Measurements from ENCODE around the gene MEPCE. TPM values are rescaled to one million over a fixed set of nuclear protein-coding genes. Genes with fewer than 3 reads are reported as not detected.

Gene MEPCE
- total RNA-seq, 1 donor from 2014 or later = 28.2 TPM

DNA sequence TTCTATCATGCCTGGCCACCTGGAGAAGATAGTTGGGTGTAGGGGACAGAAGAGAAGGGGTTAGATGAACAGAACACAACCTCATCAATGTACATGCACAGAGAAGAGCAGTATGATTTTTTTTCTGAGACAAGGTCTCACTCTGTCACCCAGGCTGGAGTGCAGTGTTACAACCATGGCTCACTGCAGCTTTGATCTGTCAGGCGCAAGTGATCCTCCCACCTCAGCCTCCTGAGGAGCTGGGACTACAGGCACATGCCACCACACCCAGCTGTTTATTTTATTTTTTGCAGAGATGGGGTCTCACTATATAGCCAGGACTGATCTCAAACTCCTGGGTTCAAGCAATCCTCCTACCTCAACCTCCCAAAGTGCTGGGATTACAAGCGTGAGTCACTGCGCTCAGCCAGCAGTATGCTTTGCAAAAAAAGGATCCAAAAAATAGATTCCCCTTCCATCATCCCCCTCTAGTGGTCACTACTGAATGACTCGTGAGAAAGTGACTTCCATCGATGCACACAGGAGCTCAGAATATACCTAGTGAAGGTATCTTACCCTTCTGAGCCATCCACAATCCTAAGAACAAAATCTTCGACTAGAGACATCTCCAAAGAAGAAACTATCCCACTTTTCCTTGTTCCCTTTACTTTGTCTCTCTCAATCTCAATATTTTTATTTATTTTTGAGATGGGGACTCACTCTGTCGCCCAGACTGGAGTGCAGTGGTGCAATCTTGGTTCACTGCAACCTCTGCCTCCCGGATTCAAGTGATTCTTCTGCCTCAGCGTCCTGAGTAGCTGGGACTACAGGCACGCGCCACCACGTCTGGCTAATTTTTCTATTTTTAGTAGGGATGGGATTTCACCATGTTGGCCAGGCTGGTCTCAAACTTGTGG lies 22.1 kb upstream of the MEPCE start:
- DNase-seq (ENCODE audit: low read depth) = peak; percentile 78

DNA sequence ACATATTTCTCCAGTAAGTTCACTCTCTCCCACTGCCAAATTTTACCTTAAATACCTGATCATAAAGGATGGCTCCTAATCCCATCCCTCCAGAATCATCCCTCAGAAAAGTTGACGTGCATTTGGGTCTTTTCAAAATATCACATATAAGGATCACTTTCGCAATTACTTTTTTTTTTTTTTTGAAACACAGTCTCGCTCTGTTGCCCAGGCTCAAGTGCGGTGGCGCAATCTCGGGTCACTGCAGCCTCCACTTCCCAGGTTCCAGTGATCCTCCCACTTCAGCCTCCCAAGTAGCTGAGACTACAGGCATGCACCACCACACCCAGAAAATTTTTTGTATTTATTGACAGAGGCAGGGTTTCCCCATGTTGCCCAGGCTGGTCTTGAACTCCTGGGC lies 18.5 kb upstream of the MEPCE start:
- no peak for DNase-seq (ENCODE audit: low read depth)

DNA sequence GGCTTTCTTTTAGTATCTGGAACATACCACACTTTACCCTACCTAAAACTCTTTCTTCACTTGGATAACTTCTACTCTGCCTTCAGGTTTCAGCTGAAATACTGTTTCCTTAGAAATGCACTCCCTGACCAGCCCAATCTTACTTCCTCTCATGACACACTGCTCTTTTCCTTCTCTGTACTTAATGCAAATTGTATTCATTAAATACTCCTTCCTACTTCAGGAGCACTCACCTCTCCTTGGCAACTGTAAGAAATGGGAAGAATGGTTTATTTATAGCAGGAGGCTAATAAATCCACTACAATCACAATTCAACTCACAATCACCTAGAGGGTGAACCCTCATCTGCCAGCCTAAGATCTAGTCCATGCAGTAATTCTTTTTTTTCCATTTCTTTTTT lies 16.3 kb upstream of the MEPCE start:
- no peak for DNase-seq (ENCODE audit: low read depth)

DNA sequence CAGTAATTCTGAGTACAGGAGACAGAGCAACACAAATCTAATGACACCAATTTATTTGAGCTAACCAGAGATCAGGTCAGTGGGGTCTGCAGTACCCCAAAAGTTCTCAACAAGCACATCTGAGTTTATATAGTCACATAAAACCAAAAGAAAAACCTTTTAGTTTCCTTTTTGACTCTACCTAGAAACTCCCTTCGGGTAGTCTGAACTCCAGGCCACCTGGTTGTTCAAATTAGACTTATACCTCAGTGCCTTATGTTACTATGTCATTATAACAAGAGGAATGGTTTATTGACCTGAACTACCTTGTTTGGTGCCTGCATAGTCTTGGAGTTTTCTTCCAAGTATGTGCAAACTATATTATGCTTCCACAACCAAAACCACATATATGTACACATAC lies 15.7 kb upstream of the MEPCE start:
- no peak for DNase-seq (ENCODE audit: low read depth)

DNA sequence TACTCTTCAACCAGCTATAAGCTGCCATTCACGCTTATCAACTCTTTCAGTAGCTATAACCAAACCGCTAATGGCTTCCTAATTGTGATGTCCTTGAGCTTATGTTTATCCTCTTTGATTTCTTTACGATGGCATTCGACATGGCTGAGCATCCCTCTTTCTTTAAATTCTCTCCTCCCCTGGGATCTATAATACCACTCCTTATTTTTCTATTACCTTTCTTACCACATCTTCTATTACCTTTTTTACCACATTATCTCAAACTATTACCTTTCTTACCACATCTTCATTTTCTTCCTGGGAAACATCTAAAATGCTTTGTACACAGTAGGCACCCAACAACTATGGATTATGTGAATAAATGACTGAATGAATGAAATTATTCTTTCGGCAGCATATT lies 14.2 kb upstream of the MEPCE start:
- DNase-seq (ENCODE audit: low read depth) = no peak

DNA sequence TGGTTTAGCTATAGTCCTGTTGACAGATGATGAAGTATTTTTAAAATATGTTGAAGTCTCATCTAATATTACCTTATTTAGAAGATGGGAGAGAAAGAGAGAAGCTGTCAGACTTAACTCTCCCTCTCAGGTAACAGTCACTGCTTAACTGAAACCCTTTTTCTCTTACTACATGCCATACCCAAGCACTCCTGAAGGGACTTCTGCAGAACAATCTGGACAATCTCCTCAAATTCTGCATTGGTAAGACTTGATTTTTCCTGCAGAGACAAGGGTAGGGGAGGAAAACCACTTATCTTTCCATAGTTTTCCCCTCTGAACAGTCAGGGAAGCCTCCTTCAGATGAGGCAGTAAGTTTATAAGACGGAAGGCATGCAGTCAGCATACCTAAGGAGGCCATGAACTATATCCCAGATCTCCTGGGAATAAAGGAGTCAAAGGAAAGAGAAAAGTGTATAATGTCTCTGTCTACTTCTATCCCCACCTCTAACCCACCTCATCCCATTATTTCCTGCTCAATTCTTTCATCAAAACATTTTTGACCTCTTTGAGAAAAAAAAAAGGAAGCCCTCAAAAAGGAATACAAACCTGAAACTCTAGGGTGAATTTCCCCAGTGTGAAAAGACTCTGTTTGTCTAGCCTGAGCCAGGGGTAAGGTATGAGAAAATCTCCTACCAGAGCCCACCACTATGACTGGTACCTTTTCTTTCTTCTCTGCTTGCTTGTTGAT lies 10.5 kb upstream of the MEPCE start:
- no peak for DNase-seq (ENCODE audit: low read depth)

DNA sequence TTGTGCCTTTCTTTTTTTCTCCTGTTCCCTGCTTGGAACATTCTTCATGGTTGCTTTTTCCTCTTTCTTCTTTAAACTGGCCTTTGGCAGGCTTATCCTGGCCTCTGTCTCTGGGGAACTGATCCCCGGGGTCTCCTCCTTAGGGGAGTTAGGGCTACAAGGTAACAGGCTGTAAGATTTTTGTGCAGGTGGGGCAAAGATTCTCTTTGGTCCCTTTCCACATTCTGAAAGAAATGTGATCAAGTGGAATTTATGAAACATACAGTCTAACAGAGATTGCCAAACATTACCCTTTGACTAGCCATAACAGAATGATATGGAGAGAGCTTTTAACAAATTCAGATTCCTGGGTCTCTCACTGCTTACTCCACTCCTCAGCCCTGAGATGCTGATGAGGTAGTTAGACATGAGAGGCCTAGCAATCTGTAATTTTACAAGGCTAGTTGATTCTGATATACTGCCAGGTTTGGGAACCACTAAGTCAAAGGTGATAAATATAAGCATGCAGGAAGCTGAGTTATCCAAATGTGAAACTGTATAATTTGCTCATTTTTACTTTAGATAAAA lies 9.9 kb upstream of the MEPCE start:
- no peak for DNase-seq (ENCODE audit: low read depth)

DNA sequence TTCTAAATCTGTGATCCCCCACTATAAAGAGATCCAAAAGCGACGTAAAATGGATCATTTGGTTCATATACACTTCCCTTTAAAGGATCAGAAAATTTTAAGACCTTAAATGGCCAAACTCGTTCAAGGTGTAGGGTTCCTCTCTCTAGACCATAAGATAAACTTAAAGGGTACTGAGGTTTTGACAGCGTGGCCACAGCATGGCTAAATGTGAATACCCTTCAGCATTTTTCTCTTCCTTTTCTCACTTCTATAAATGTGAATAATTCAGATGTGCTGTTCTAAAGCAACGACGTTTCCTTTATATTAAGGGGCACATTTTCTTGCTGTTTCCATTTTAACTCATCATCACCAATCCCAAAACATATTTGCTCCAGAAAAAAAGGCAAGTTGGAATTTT lies 6.3 kb upstream of the MEPCE start:
- DNase-seq (ENCODE audit: low read depth) = no peak

DNA sequence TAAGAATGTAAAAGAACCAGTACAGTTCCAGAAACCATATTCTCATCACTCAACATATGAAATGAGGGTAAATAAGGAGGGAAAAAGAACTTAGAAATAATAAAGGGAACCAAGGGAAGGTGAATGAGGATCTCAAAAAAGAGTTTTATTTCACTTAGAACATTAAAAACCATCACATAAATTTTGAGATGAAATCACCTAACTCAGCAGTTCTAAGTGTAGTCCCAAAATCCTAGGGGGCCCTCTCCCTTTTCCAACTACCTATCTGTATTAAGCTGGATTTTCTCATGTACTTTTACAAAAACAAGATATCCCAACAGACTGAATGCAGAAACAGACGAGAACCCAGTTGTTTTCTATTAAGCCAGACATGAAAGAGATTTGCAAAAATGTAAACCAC lies 4.3 kb upstream of the MEPCE start:
- no peak for DNase-seq (ENCODE audit: low read depth)

DNA sequence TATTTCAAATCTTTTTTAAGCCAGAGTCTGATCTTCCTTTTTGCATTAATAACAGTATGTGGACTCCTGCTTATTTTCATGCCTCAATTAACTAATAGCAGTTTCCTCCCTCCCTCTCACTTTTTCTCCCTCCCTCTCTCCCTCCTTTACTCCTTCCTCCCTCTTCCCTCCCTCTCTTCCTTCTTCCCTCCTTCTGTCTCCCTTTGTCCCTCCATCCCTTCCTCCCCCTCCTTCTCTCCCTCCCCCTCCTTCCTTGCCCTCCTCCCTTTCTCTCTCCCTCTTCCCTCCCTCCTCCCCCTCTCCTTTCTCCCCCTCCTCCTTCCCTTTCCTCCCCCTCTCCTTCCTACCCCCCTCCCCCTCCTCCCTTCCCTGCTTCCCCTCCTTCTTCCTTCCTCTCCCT lies 3.1 kb upstream of the MEPCE start:
- DNase-seq (ENCODE audit: low read depth) = no peak

DNA sequence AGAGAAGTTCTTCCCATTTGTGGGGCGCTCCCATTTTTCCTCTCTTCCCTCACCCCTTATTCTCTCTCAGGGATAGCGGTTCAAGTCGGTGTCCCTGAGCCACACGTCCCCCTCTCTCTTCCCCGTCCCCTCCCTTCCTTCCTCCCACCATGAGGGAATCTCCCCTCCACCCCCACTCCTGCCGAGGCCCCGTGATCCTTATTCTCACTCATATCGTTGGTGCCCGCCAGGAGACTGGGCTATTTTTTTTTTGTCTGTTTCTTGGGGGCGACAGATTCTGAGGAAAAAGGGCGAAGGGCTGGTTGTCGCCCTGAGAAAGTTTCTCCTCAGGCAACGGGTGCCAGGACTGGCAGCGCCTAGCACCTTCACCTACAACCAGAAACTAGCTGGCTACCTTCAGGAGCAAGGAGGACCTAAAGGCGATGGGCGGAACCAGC lies 1.9 kb upstream of the MEPCE start:
- DNase-seq (ENCODE audit: low read depth) = no peak

DNA sequence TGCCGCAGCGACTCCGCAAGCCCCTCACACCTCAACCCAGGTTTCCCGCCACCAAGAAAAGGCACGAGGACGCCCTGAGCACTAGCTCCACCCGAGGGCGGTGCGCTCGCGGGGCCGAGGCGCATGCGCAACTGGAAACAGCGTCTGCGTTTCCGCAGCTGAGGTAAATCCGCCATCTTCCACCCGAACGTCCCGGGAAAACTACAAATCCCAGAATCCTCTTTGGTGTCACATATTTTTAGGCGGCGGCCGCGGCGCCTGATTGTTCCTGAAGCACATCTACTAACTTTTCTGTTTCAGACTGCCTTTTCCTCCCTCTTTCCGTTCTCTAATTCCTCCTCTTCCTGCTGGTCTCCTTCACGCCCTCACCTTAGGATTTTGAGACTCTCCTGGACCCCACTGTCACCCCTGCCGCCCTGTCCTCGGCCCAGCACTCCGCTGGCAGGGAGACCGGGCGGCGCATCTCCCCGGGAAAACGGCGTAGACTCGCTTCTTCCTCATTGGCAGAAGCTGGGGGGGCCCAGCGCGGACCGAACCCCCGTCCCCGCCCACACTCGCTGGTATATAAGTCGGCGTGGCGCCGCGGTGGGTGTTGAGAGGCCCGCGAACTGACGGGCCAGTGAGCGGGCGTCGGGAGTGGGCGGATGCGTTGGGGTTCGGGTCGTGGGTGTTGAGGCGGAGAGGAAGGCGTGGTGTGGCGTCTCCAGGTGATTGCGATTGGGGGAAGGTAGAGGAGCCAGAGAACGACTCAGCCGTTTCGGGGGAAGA lies 1.2 kb upstream of the MEPCE start, which contains the start of gene ZCWPW1:
ZCWPW1 (minus strand) TSS at position 505 of the 768 bp plus-strand sequence. CDS start 8,054 bp downstream, outside the sequence.
- peak; percentile 95 for DNase-seq (ENCODE audit: low read depth)

DNA sequence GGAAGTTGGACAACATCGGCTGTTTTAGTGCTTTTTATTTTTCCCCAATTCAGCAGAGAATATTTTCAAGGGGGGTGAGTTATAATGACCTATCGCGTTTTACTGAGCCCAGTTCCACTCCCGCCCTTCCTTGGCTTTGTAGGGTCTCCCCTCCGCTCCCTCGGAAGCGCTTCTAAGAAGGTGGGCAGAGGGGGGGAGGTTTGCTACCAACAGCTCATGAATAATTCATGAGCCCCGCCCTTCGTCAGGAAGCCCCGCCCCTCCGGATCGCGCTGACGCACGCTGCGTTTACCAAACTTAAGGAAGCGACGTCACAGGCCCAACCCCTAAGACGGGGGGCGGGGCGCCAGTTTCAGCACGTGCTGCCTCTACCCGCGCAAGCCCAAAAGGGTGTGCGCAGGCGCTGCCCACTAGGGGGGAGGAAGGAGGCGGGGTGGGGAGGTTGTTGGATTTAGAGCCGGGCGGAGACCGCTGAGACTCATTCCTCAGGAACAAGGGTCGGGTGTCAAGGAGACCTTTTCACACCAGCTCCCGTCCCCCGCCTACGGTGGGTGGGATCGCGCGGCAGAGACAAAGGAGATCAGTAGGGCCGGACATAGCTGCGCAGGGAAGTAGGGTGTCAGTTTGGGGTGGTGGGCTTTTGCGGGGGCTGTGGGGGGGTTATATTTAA lies 529 bp upstream of the MEPCE start:
- DNase-seq (ENCODE audit: low read depth) = peak; percentile 97

DNA sequence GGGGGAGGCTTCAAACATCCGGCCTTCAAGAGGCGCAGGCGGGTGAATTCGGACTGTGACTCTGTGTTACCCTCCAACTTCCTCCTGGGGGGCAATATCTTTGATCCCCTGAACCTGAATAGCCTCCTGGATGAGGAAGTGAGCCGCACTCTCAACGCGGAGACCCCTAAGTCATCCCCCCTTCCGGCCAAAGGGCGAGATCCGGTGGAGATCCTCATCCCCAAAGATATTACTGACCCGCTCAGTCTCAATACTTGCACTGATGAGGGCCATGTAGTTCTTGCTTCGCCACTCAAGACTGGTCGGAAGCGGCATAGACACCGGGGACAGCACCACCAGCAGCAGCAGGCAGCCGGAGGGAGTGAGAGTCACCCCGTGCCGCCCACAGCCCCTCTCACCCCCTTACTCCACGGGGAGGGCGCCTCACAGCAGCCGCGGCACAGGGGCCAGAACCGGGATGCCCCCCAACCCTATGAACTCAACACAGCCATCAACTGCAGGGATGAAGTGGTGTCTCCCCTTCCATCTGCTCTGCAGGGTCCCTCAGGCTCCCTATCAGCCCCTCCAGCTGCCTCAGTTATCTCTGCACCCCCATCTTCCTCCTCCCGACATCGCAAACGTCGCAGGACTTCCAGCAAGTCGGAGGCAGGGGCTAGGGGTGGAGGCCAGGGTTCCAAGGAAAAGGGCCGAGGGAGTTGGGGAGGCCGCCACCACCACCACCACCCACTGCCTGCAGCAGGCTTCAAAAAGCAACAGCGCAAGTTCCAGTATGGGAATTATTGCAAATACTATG lies 1.1 kb downstream of the MEPCE start:
- DNase-seq (ENCODE audit: low read depth) = no peak

DNA sequence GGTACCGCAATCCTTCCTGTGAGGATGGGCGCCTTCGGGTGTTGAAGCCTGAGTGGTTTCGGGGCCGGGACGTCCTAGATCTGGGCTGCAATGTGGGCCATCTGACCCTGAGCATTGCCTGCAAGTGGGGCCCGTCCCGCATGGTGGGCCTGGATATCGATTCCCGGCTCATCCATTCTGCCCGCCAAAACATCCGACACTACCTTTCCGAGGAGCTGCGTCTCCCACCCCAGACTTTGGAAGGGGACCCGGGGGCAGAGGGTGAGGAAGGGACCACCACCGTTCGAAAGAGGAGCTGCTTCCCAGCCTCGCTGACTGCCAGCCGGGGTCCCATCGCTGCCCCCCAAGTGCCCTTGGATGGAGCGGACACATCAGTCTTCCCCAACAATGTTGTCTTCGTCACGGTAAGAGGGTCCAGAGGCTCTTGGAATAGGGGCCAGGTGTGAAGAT lies 1.7 kb downstream of the MEPCE start:
- DNase-seq (ENCODE audit: low read depth) = no peak

DNA sequence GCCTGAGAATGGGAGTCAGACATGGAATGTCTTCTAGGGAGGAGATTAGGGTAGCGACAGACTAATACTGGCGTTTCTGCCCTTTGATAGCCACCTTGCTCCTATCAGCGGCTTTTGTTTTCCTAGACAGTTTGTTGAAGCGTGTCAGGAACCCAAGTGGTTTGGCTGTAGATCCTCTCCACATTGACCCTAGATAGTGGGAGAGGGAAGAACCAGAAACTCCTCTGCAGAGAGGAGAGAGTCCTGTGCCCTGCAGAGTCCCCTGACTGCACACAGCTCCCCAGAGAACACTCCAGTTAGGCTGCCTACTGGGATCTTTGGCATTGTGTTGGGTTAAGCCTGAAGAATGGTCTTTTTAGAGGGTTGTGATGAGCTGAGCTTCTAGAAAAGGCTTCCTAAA lies 2.4 kb downstream of the MEPCE start:
- no peak for DNase-seq (ENCODE audit: low read depth)

DNA sequence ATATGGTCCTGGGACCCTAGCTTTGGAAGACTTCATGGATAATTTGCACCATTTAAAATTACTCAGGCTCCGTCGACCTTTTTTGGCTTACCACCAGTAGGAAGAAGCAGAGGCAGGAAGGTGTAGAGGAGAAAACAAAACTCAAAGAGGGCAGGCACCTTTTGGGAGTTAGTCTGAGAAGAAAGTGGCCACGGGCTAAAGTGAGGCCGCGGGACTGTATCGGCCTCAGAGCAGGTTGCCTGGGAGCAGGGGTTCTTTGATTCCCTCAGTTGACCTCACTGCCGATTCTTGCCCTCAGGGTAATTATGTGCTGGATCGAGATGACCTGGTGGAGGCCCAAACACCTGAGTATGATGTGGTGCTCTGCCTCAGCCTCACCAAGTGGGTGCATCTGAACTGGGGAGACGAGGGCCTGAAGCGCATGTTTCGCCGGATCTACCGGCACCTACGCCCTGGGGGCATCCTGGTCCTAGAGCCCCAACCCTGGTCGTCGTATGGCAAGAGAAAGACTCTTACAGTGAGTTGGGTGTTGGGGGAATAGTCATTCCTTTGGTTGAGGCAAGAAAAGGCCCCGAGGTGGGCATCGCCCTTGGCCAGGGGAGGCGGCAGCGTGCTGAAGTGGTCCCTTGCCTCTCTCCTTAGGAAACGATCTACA lies 3.1 kb downstream of the MEPCE start:
- no peak for DNase-seq (ENCODE audit: low read depth)

DNA sequence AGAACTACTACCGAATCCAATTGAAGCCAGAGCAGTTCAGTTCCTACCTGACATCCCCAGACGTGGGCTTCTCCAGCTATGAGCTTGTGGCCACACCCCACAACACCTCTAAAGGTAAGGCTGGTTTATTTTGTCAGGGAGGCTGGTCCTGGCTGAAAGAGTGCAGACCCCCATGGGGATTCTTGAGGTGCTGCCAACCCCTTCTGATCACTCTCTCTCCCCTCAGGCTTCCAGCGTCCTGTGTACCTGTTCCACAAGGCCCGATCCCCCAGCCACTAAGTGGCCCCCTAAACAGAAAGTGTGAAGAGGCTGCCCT lies 3.6 kb downstream of the MEPCE start:
- no peak for DNase-seq (ENCODE audit: low read depth)

DNA sequence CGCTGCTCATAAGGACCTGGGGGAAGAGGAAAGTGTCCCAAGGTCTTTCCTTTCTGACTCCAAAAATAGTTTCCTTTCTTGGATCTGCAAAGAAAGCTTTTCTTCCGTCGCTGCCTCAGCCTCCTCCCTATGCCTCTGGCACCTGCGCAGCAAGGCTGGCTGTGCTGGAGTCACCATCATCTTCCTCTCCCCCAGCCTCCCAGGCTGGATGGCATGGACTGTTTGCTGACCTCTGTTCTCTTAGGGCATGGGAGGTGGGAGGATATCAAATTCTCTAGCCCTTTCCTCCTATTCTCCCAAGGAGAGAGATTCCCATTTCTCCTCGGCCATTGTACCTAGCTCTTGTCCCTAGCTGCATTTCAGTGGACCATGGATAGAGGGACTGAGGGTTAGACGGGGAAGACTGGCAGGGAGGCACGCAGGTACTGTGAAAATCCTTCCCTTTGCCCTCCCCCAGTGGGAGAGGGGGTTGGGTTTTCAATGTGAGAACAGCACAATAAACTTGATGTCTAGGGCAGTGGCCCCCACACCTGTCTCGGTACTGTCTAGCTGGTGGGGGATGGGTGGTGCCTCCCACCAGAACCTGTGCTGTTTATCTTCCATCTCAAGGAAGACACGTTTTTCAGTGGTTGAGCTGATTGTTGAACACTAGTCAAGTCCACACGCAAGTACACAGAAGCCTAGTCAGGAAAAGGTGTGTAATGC lies 4.1 kb downstream of the MEPCE start:
- DNase-seq (ENCODE audit: low read depth) = no peak
